Uterus (tissue), 4 donors: ENCODE results near the gene RNU5D-1. TPM values are rescaled to one million over a fixed set of nuclear protein-coding genes. Genes with fewer than 3 reads are reported as not detected.
"Not testable (repeated sequence)": the region's sequence is repeated elsewhere in the genome, so short reads cannot be mapped to it uniquely, and the experiment has no call there.

ENCODE experiments used
- DNase-seq, 2 donors: peaks; one replicate each; pipeline ENCODE4 v3.0.0-alpha.2; 2019 to 2020
- H3K27ac ChIP-seq, 2 donors: fragments of 200-600 bp; sonication (generic); 1 replicate in 1 of 2; 2 replicates in 1 of 2; pipeline ENCODE4 v1.5.1; 2016 to 2018
- H3K27me3 ChIP-seq, 2 donors: fragments of 200-600 bp; sonication (generic); one replicate each; pipeline ENCODE4 v1.5.1; 2018 to 2019; ENCODE audit warnings: control low read depth in 1 of 2
- H3K36me3 ChIP-seq, 2 donors: fragments of 200-600 bp; sonication (generic); one replicate each; pipeline ENCODE4 v1.5.1; 2019; ENCODE audit warnings: control low read depth in 1 of 2
- H3K4me1 ChIP-seq, 2 donors: fragments of 200-600 bp; sonication (generic); one replicate each; pipeline ENCODE4 v1.5.1; 2018 to 2019; ENCODE audit warnings: control low read depth in 1 of 2
- H3K4me3 ChIP-seq, 2 donors: fragments of 200-600 bp; sonication (generic); 1 replicate in 1 of 2; 2 replicates in 1 of 2; pipeline ENCODE4 v1.5.1; 2018 to 2019; ENCODE audit warnings: mild to moderate bottlenecking in 1 of 2
- H3K9me3 ChIP-seq, 2 donors: fragments of 200-600 bp; sonication (generic); one replicate each; pipeline ENCODE4 v1.5.1; 2019; ENCODE audit warnings: control low read depth in 1 of 2
- CTCF ChIP-seq, 4 experiments: fragments of 200-600 bp in 2 of 4; fragments of 450-650 bp in 2 of 4; sonication (generic) in 2 of 4; IDR thresholded peaks; one replicate each; pipeline ENCODE4 v1.5.1; 2016 to 2019; ENCODE audit warnings: antibody characterized with exemption in 4 of 4, mild to moderate bottlenecking in 2 of 4, moderate library complexity in 1 of 4
- POLR2A ChIP-seq, 2 donors: fragments of 450-650 bp; IDR thresholded peaks; one replicate each; pipeline ENCODE4 v1.6.1; 2016; ENCODE audit warnings: antibody characterized with exemption in 2 of 2, mild to moderate bottlenecking in 1 of 2, moderate library complexity in 1 of 2
- intact Hi-C: fragments of 100-400 bp; cut with DNase I; formaldehyde crosslinking; loops from one replicate; pipeline ENCODE4 v1.15.1; 2023; ENCODE audit warnings: low total_unique reads
- total RNA-seq, 4 donors: library from RNA; depleted of rRNA in 3 of 4; stranded (reverse); fragments of >200 nt in 3 of 4; gene quantifications; one replicate each; pipeline versions ENCODE4 v1.1.0 to v1.2.4, GENCODE V29; 2014 to 2023
- donor health status: DM: yes; HTN: yes; CAD: no.

RNU5D-1 gene
- total RNA-seq, 4 donors from 2014 or later = not detected

GRCh38 chr1:44740179-44740617 is 9.2 kb upstream of the RNU5D-1 start:
- Histone ChIP-seq H3K36me3 (no peaks in the 10 kb centered on the region), H3K4me1 (no peaks in the 10 kb centered on the region), H3K4me3 (peak overlapping the region; percentile 34 to 41), H3K27me3 (no peaks in the 10 kb centered on the region), H3K9me3 (no peaks in the 10 kb centered on the region), H3K27ac (peak overlapping the region in 1 of 2 donors; percentile 83)
- no peak for DNase-seq
- TF ChIP-seq CTCF (IDR thresholded peaks at IDR 0.05) (no peak), POLR2A (IDR thresholded peaks at IDR 0.05) (no peak)
- intact Hi-C loops = no loop called here

- H3K9me3 ChIP-seq = no peaks in the 10 kb centered on the region
- H3K27me3 ChIP-seq = no peaks in the 10 kb centered on the region
- TF ChIP-seq POLR2A (IDR thresholded peaks at IDR 0.05) = peak; percentile 57 to 79
- peak in 3 of 4 experiments; percentile 10 to 36 (median 13) for TF ChIP-seq CTCF (IDR thresholded peaks at IDR 0.05)
- intact Hi-C loops = no loop called here
- H3K4me1 ChIP-seq = no peaks in the 10 kb centered on the region
- H3K4me3 ChIP-seq = peak within 1 kb of the TSS; percentile 34 to 41
- H3K27ac ChIP-seq = peak within 1 kb of the TSS; percentile 83 to 87
- peak; percentile 96 to 97 for DNase-seq
- H3K36me3 ChIP-seq = no peaks in the 10 kb centered on the region
Measured at GRCh38 chr1:44739307-44740178, 8.6 kb upstream of the RNU5D-1 start, which contains the start of gene KIF2C. KIF2C (plus strand) TSS chr1:44739837; CDS start chr1:44739933, 96 bp downstream.

DNA sequence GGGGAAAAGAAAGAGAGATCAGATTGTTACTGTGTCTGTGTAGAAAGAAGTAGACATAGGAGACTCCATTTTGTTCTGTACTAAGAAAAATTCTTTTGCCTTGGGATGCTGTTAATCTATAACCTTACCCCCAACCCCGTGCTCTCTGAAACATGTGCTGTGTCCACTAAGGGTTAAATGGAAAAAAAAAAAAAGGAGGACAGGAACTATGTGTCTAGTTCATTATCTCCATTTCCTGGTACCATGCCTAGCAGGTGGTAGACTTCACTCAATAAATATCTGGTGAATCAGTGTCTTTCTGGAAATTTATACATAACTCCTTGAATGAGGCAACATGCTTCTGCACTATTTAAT is 8.0 kb upstream of the RNU5D-1 start:
- Histone ChIP-seq H3K27ac (peak overlapping the region; percentile 83 to 87), H3K4me3 (peak overlapping the region; percentile 34 to 41)
- H3K27me3 ChIP-seq, H3K4me1 ChIP-seq, H3K36me3 ChIP-seq, DNase-seq, H3K9me3 ChIP-seq, intact Hi-C loops: not testable (repeated sequence)

DNA sequence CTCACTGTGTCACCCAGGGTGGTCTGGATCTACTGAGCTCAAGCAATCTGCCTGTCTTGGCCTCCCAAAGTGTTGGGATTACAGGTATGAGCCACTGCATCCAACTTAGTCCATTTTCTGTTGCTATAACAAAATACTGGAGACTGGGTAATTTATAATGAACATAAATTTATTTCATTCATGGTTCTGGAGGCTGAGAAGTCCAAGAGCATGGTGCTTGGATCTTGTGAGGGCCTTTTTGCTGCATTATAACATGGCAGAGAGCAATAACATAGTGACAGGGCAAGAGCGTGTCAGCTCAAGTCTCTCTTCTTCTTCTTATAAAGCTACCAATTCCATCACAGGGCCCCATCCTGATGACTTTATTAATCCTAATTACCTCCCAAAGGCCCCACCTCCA is 5.0 kb upstream of the RNU5D-1 start:
- intact Hi-C loops = no loop called here

DNA sequence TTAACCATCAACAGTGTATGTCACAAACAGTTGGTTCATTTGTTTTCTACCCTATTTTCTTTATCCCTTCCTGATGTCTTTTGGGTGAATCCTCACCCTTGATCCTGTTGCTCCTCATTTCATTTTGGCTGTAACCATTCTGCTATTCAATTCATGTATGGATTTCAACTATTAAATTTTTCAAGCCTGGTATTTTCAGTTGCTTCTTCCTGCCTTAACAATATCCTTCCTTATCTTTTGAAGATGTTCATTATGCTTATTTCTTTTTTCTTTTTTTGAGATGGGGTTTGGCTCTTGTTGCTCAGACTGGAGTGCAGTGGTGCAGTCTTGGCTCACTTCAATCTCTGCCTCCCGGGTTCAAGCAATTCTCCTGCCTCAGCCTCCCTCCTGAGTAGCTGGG is 2.8 kb upstream of the RNU5D-1 start:
- no peaks in the 10 kb centered on the region for H3K4me1 ChIP-seq
- H3K36me3 ChIP-seq = no peaks in the 10 kb centered on the region
- H3K27me3 ChIP-seq = no peaks in the 10 kb centered on the region
- H3K4me3 ChIP-seq = no peak overlapping the region
- intact Hi-C loops = loop anchor here (5.0 kb wide), 1 partner anchor 254 kb away; the partner anchor contains the start of gene EIF2B3
- H3K9me3 ChIP-seq = no peaks in the 10 kb centered on the region
- no peak for DNase-seq
- no peak for TF ChIP-seq CTCF (IDR thresholded peaks at IDR 0.05)
- TF ChIP-seq POLR2A (IDR thresholded peaks at IDR 0.05) = no peak
- H3K27ac ChIP-seq = peak overlapping the region in 1 of 2 donors; percentile 15

More for the DNA sequence above, 5.0 kb upstream of the RNU5D-1 start:
- H3K27me3 ChIP-seq = no peaks in the 10 kb centered on the region
- no peaks in the 10 kb centered on the region for H3K36me3 ChIP-seq
- no peak for TF ChIP-seq CTCF (IDR thresholded peaks at IDR 0.05)
- DNase-seq = no peak
- no peak overlapping the region for H3K4me3 ChIP-seq
- no peaks in the 10 kb centered on the region for H3K4me1 ChIP-seq
- H3K27ac ChIP-seq = no peak overlapping the region
- H3K9me3 ChIP-seq = no peaks in the 10 kb centered on the region
